HG02943 (cell line): ENCODE measurements around the gene PTPN9.
"Not testable (repeated sequence)": the region's sequence is repeated elsewhere in the genome, so short reads cannot be mapped to it uniquely, and the experiment has no call there.

ENCODE experiments used
- ATAC-seq: cut with Tn5 transposase; IDR thresholded peaks from one replicate; pipeline ENCODE4 v1.9.1; 2021; ENCODE audit warnings: mild to moderate bottlenecking, low read depth, moderate library complexity; ENCODE audit not compliant: unreplicated experiment

Gene PTPN9

GRCh38 chr15:75584121-75584520 lies 5.0 kb upstream of the PTPN9 start:
- ATAC-seq, result no peak

DNA sequence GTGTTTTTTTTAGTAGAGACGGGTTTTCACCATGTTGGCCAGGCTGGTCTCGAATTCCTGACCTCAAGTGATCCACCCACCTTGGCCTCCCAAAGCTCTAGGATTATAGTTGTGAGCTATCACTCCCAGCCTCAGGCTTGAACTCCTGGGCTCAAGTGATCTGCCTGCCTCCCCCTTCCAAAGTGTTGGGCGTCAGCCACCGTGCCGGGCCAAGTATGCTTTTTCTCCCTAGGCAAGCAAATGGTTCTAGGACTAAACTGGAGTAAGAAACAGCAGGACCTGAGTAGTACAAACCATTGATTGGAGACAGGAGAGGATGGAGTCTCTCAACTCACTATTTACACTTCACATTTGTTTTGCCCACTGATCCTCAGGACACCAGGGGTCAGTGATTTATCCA lies 4.6 kb upstream of the PTPN9 start:
- no peak for ATAC-seq

GRCh38 chr15:75582943-75583342 lies 3.8 kb upstream of the PTPN9 start:
- not testable (repeated sequence) for ATAC-seq

- no peak for ATAC-seq
Measured at GRCh38 chr15:75578173-75578947, 755 bp downstream of the PTPN9 start.

DNA sequence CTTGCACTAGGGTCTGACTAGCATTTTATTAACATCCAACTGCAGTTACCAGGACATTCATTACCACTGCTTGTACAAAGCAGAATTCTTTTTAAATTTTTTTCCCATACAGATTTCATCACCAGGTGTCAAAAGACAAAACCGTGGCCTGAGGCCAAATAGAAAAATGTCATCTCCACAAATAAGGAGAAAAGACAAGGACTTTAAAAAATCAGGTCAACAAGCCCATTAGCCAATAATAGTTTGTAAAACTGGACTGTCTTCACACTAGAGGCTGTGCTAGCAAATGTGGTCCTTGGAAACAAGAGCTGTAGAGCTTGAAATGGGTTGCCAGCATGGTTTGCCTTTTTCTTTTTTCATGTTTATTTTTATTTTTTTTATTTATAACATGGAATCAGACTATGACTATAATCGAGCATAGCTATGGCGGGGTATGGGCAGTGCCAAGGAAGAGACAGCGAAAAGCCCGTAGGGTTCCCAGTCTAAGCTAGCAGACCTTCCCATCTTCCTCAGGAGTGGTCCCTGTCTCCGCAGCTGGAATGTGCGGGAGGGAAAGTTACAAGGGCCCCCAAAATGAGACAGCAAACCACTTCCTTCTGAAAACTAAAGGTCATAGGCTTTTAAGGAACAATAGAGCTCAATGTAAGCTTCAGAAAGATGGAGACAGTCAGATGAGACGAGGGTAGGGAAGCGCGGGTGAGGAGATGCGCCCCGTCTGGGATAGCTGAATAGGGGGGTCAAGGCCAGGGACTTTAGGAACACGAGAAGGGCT lies 1.5 kb downstream of the PTPN9 start:
- no peak for ATAC-seq

DNA sequence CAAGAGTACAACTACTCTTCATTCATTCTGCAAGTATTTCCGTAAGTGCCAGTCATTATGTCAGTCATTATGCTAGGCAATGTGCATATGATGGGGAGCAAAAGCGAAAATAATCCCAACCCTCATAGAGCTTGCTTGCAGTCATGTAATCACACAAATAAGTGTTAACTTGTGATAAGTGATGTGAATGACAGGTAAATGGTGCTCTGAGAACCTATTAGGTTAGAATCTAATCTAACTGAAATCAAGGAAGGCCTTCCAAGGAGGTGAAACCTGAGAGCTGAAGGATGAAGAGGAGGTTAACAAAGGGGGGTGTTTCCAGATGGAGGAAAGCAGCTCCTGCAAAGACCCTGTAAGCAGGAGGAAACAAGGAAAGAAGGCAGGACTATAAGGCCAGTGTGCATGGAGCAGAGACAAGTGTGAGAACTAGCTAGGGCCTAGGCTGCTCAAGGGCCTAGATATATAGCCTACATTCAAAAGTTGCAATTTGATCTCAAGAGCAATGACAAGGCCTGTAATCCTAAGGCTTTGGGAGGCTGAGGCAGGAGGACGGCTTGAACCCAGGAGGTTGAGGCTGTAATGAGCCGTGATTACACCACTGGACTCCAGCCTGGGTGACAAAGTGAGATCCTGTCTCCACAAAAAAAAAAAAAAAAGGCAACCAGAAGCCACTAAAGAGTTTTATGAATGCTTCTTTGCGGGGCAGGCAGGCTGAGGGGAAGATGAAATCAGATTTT lies 5.3 kb downstream of the PTPN9 start:
- no peak for ATAC-seq

GRCh38 chr15:75570126-75570845 lies 8.8 kb downstream of the PTPN9 start:
- ATAC-seq, result no peak

GRCh38 chr15:75565062-75565970 lies 13.8 kb downstream of the PTPN9 start:
- ATAC-seq, result no peak

DNA sequence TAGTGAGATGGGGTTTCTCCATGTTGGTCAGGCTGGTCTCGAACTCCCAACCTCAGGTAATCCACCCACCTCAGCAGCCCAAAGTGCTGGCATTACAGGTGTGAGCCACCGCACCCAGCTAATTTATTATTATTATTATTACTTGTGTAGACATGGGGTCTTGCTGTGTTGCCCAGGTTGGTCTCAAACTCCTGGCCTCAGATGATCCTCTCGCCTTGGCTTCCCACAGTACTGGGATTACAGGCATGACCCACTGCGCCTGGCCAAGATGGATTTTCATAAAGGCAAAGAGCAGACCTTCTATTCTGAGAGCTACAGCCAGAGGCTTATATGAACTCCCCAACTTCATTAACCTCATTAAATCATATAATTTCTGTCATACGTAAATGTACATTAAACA lies 17.2 kb downstream of the PTPN9 start:
- ATAC-seq, result no peak

DNA sequence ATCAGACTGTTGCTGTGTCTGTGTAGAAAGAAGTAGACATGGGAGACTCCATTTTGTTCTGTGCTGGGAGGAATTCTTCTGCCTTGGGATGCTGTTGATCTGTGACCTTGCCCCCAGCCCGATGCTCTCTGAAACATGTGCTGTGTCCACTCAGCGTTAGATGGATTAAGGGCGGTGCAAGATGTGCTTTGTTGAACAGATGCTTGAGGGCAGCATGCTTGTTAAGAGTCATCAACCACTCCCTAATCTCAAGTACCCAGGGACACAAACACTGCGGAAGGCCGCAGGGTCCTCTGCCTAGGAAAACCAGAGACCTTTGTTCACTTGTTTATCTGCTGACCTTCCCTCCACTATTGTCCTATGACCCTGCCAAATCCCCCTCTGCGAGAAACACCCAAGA lies 19.8 kb downstream of the PTPN9 start:
- ATAC-seq, result not testable (repeated sequence)

- not testable (repeated sequence) for ATAC-seq
Measured at GRCh38 chr15:75558955-75559354, 20.2 kb downstream of the PTPN9 start.

DNA sequence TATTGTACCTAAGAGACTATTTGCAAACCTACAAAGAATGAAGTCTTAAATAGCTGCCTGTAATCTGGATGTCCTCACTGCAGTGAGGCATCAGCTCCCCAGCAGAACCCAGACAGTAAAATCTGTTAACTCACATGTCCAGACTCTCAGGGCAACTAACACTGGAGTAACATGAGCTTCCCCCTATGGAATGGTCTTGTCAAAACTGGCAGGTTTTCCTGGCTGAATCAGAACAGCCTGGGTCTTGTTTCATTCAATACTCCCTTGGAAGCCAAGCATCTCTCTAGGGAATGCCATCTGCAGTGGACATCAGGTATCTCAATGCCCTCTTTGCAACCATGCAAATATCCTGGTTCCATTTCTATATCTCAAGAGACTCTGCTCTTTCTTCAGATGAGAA lies 24.4 kb downstream of the PTPN9 start:
- no peak for ATAC-seq

- ATAC-seq, result no peak
Measured at GRCh38 chr15:75553659-75554058, 25.5 kb downstream of the PTPN9 start.

GRCh38 chr15:75551091-75551490 lies 28.0 kb downstream of the PTPN9 start:
- ATAC-seq, result no peak

DNA sequence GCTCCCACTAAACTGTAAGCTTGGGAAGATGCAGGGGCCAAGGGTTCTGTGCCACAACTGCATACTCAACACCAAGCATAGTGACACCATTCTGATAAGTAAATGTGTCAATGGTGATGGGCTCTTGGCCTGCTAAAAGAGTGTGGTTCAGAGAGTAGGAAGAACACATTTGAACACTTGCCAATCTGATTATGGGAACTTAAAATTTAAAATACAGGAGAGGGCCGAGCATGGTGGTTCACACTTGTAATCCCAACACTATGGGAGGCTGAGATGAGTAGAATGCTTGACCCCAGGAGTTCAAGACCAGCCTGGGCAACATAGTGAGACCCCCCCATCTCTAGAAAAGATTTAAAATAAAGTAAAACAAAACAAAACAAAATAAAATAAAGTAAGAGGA lies 34.1 kb downstream of the PTPN9 start:
- ATAC-seq, result no peak

DNA sequence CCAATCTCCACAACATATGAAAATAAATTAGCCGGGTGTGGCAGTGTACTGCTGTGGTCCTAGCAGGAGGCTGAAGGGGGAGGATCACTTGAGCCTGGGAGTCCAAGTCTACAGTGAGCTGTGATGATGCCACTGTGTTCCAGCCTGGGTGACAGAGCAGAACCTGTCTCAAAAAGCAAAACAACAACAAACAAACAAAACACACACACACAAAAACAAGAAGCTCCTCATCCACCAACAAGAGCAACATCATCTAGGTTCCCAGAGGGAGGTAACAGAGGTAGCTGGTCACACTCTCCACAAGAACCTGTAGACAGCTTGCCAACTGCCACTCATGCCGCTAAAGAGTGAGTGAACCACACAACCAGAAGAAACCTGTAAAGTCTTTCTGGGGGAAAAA lies 34.8 kb downstream of the PTPN9 start:
- no peak for ATAC-seq

GRCh38 chr15:75542949-75543545 lies 36.1 kb downstream of the PTPN9 start:
- ATAC-seq, result not testable (repeated sequence)

DNA sequence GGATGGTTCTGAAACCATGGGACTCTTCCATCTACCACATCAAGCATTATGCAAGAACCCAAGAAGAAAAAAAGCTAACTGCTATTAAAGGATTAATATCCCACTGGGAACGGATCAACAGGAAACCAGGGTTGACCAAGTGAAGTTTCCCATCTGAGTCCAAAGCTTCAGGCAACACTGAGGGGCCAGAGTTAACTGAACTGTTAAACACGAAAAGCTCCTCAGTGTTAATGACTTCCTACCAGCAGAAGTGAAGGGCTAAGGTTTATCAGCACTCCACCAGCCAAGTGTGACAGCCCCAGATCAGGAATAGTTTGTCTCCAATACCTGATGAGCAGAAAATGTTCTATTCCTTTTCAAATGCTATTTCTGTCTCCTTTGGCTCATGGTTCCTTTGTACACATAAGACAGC lies 36.7 kb downstream of the PTPN9 start:
- ATAC-seq, result no peak

DNA sequence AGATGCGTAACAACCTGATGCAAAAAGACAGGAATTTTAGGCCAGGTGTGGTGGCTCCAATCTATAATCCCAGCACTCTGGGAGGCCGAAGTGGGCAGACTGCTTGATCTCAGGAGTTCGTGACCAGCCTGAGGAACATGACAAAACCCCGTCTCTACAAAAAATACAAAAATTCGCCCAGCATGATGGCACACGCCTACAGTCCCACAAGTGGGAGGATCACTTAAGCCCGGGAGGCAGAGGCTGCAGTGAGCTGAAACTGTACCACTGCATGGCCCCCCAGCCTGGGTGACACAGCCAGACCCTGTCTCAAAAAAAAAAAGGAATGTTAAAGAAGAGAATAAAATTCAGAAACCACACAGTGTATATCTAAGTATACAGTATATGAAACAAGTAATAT lies 40.7 kb downstream of the PTPN9 start:
- no peak for ATAC-seq
